ENCODE results near the gene LRRIQ1.

The LRRIQ1 gene

GRCh38 chr12:85017133-85017532 is 19.0 kb upstream of the LRRIQ1 start:
- peaks cover 3% of the 10 kb centered on the region for H3K9me3 ChIP-seq (ENCODE audit: control insufficient read depth, insufficient read depth, low read length)
- no peak for TF ChIP-seq CTCF (IDR thresholded peaks at IDR 0.05; ENCODE audit: low read depth, low read length, poor library complexity, severe bottlenecking)
- TF ChIP-seq EZH2phosphoT487 (IDR thresholded peaks at IDR 0.05; ENCODE audit: borderline replicate concordance, low read length) = no peak
- no peaks in the 10 kb centered on the region for H4K20me1 ChIP-seq (ENCODE audit: control insufficient read depth, insufficient read depth, low read depth, low read length)
- no peak overlapping the region for H3K4me2 ChIP-seq (ENCODE audit: low read length)
- no peaks in the 10 kb centered on the region for H3K36me3 ChIP-seq (ENCODE audit: control insufficient read depth, low read length)
- no peaks in the 10 kb centered on the region for H3K27me3 ChIP-seq (ENCODE audit: control insufficient read depth, low read length)
- H3F3A ChIP-seq (ENCODE audit: control insufficient read depth, insufficient read depth) = no peaks in the 10 kb centered on the region
- H3K79me2 ChIP-seq (ENCODE audit: control insufficient read depth, low read length) = no peaks in the 10 kb centered on the region
- no peak overlapping the region for H3K4me3 ChIP-seq (ENCODE audit: low read length)
- H3K27ac ChIP-seq (ENCODE audit: low read depth, low read length) = no peak overlapping the region
- peaks cover 5% of the 10 kb centered on the region for H3K4me1 ChIP-seq (ENCODE audit: control insufficient read depth, low read length)
- H3K9me2 ChIP-seq (replicated peaks; ENCODE audit: control insufficient read depth, low read length) = no peaks in the 10 kb centered on the region

- no peaks in the 10 kb centered on the region for H3K79me2 ChIP-seq (ENCODE audit: control insufficient read depth, low read length)
- H3K4me2 ChIP-seq (ENCODE audit: low read length) = no peak overlapping the region
- H3K9me3 ChIP-seq (ENCODE audit: control insufficient read depth, insufficient read depth, low read length) = no peaks in the 10 kb centered on the region
These were observed 18.5 kb upstream of the LRRIQ1 start for GRCh38 chr12:85017618-85018017.

GRCh38 chr12:85018098-85018497 is 18.1 kb upstream of the LRRIQ1 start:
- Histone ChIP-seq H3F3A (ENCODE audit: control insufficient read depth, insufficient read depth) (no peaks in the 10 kb centered on the region), H3K4me1 (ENCODE audit: control insufficient read depth, low read length) (no peaks in the 10 kb centered on the region), H4K20me1 (ENCODE audit: control insufficient read depth, insufficient read depth, low read depth, low read length) (no peaks in the 10 kb centered on the region), H3K9me2 (replicated peaks; ENCODE audit: control insufficient read depth, low read length) (no peaks in the 10 kb centered on the region), H3K4me3 (ENCODE audit: low read length) (no peak overlapping the region), H3K27me3 (ENCODE audit: control insufficient read depth, low read length) (no peaks in the 10 kb centered on the region), H3K4me2 (ENCODE audit: low read length) (no peak overlapping the region), H3K79me2 (ENCODE audit: control insufficient read depth, low read length) (no peaks in the 10 kb centered on the region), H3K36me3 (ENCODE audit: control insufficient read depth, low read length) (no peaks in the 10 kb centered on the region), H3K27ac (ENCODE audit: low read depth, low read length) (no peak overlapping the region), H3K9me3 (ENCODE audit: control insufficient read depth, insufficient read depth, low read length) (no peaks in the 10 kb centered on the region)
- TF ChIP-seq EZH2phosphoT487 (IDR thresholded peaks at IDR 0.05; ENCODE audit: borderline replicate concordance, low read length) = no peak
- no peak for TF ChIP-seq CTCF (IDR thresholded peaks at IDR 0.05; ENCODE audit: low read depth, low read length, poor library complexity, severe bottlenecking)

More at GRCh38 chr12:85017618-85018017, 18.5 kb upstream of the LRRIQ1 start:
- Histone ChIP-seq H3F3A (ENCODE audit: control insufficient read depth, insufficient read depth) (no peaks in the 10 kb centered on the region), H3K36me3 (ENCODE audit: control insufficient read depth, low read length) (no peaks in the 10 kb centered on the region), H3K9me2 (replicated peaks; ENCODE audit: control insufficient read depth, low read length) (no peaks in the 10 kb centered on the region), H3K4me3 (ENCODE audit: low read length) (no peak overlapping the region), H4K20me1 (ENCODE audit: control insufficient read depth, insufficient read depth, low read depth, low read length) (no peaks in the 10 kb centered on the region), H3K4me1 (ENCODE audit: control insufficient read depth, low read length) (no peaks in the 10 kb centered on the region; the same call in 1 of the 2 replicates), H3K27ac (ENCODE audit: low read depth, low read length) (no peak overlapping the region), H3K27me3 (ENCODE audit: control insufficient read depth, low read length) (no peaks in the 10 kb centered on the region)
- no peak for TF ChIP-seq CTCF (IDR thresholded peaks at IDR 0.05; ENCODE audit: low read depth, low read length, poor library complexity, severe bottlenecking)
- no peak for TF ChIP-seq EZH2phosphoT487 (IDR thresholded peaks at IDR 0.05; ENCODE audit: borderline replicate concordance, low read length)
